HG03039 (cell line): ENCODE data around the gene JAZF1.
A peak's percentile ranks its signal among the peaks of the same experiment; 100 is the strongest.

ENCODE experiments used
- ATAC-seq: cut with Tn5 transposase; IDR thresholded peaks from one replicate; pipeline ENCODE4 v1.9.1; 2021; ENCODE audit warnings: mild to moderate bottlenecking, moderate library complexity; ENCODE audit not compliant: unreplicated experiment

JAZF1 gene

GRCh38 chr7:28192786-28193585 lies 12.4 kb upstream of the JAZF1 start:
- no peak for ATAC-seq

- ATAC-seq, result no peak
Observed at GRCh38 chr7:28191751-28192150, 11.2 kb upstream of the JAZF1 start.

GRCh38 chr7:28191184-28191583 lies 10.6 kb upstream of the JAZF1 start:
- no peak for ATAC-seq

GRCh38 chr7:28190077-28190710 lies 9.6 kb upstream of the JAZF1 start:
- ATAC-seq, result no peak

GRCh38 chr7:28187012-28187411 lies 6.4 kb upstream of the JAZF1 start:
- ATAC-seq, result no peak

GRCh38 chr7:28183627-28184026 lies 3.0 kb upstream of the JAZF1 start:
- ATAC-seq, result no peak

GRCh38 chr7:28182071-28182471 lies 1.5 kb upstream of the JAZF1 start:
- no peak for ATAC-seq

GRCh38 chr7:28181416-28181815 lies 821 bp upstream of the JAZF1 start:
- no peak for ATAC-seq

GRCh38 chr7:28180031-28180363 lies 598 bp downstream of the JAZF1 start:
- ATAC-seq, result peak; percentile 16

GRCh38 chr7:28179120-28180030 lies 1.2 kb downstream of the JAZF1 start:
- ATAC-seq, result peak; percentile 56

- no peak for ATAC-seq
Observed at GRCh38 chr7:28178599-28178998, 2.0 kb downstream of the JAZF1 start.

GRCh38 chr7:28177836-28178235 lies 2.8 kb downstream of the JAZF1 start:
- no peak for ATAC-seq

- no peak for ATAC-seq
Observed at GRCh38 chr7:28176645-28177044, 4.0 kb downstream of the JAZF1 start.

GRCh38 chr7:28176174-28176573 lies 4.4 kb downstream of the JAZF1 start:
- no peak for ATAC-seq

GRCh38 chr7:28174901-28175661 lies 5.5 kb downstream of the JAZF1 start:
- no peak for ATAC-seq

GRCh38 chr7:28174442-28174841 lies 6.2 kb downstream of the JAZF1 start:
- no peak for ATAC-seq

GRCh38 chr7:28173531-28173930 lies 7.1 kb downstream of the JAZF1 start:
- ATAC-seq, result no peak

GRCh38 chr7:28172958-28173357 lies 7.6 kb downstream of the JAZF1 start:
- ATAC-seq, result no peak

GRCh38 chr7:28170701-28171100 lies 9.9 kb downstream of the JAZF1 start:
- ATAC-seq, result no peak

GRCh38 chr7:28169230-28169629 lies 11.4 kb downstream of the JAZF1 start:
- ATAC-seq, result no peak
